CD14-positive monocyte (primary cell): Measurements from ENCODE around the gene PTER. TPM values are rescaled to one million over a fixed set of nuclear protein-coding genes. Genes with fewer than 3 reads are reported as not detected.

ENCODE experiments used
- DNase-seq, 3 donors: peaks; one replicate each; pipeline ENCODE4 v3.0.0-alpha.2; 2011 to 2022
- H2AFZ ChIP-seq: 2 replicates; pipeline ENCODE4 v1.6.0; 2012; ENCODE audit warnings: mild to moderate bottlenecking, low read depth, low read length, inconsistent platforms; ENCODE audit not compliant: insufficient read depth, poor library complexity, severe bottlenecking
- H3K27ac ChIP-seq, 2 donors: 1 replicate in 1 of 2; 2 replicates in 1 of 2; pipeline ENCODE4 v1.5.1; 2012 to 2013; ENCODE audit warnings: low read length in 2 of 2, control low read depth in 1 of 2, inconsistent platforms in 1 of 2, low read depth in 1 of 2, mild to moderate bottlenecking in 1 of 2
- H3K27me3 ChIP-seq, 2 donors: one replicate each; pipeline versions ENCODE4 v1.6.0 to v1.6.1; 2011 to 2013; ENCODE audit warnings: low read length in 2 of 2; ENCODE audit not compliant: control insufficient read depth in 2 of 2, insufficient read depth in 2 of 2
- H3K36me3 ChIP-seq, 2 donors: replicated peaks in 1 of 2; 1 replicate in 1 of 2; 2 replicates in 1 of 2; pipeline versions ENCODE4 v1.5.1 to v1.6.1; 2012 to 2013; ENCODE audit warnings: low read length in 2 of 2, control low read depth in 1 of 2, inconsistent platforms in 1 of 2, mild to moderate bottlenecking in 1 of 2; ENCODE audit not compliant: insufficient read depth in 2 of 2, control insufficient read depth in 1 of 2
- H3K4me1 ChIP-seq, 2 donors: 1 replicate in 1 of 2; 2 replicates in 1 of 2; pipeline versions ENCODE4 v1.5.1 to v1.6.1; 2012 to 2013; ENCODE audit warnings: low read length in 2 of 2, control low read depth in 1 of 2, inconsistent platforms in 1 of 2, mild to moderate bottlenecking in 1 of 2, moderate library complexity in 1 of 2; ENCODE audit not compliant: insufficient read depth in 2 of 2, control insufficient read depth in 1 of 2
- H3K4me2 ChIP-seq: replicated peaks from 2 replicates; pipeline ENCODE3; 2012; ENCODE audit warnings: low read length, moderate library complexity, mild to moderate bottlenecking; ENCODE audit not compliant: poor library complexity, severe bottlenecking; ENCODE audit errors: extremely low read depth
- H3K4me3 ChIP-seq, 3 experiments: fragments of 200-600 bp in 1 of 3; sonication (generic) in 1 of 3; replicated peaks in 1 of 3; 1 replicate in 2 of 3; 2 replicates in 1 of 3; pipeline ENCODE4 v1.5.1; 2011 to 2013; ENCODE audit warnings: low read length in 3 of 3, mild to moderate bottlenecking in 3 of 3, control low read depth in 2 of 3, low read depth in 2 of 3, inconsistent platforms in 1 of 3, moderate library complexity in 1 of 3
- H3K79me2 ChIP-seq: 2 replicates; pipeline ENCODE4 v1.6.0; 2012; ENCODE audit warnings: mild to moderate bottlenecking, control low read depth, inconsistent platforms, low read length, moderate library complexity; ENCODE audit not compliant: insufficient read depth
- H3K9ac ChIP-seq: 2 replicates; pipeline ENCODE4 v1.6.0; 2017; ENCODE audit warnings: low read length, mild to moderate bottlenecking; ENCODE audit not compliant: insufficient read depth, poor library complexity, severe bottlenecking
- H3K9me3 ChIP-seq, 2 donors: replicated peaks in 1 of 2; 1 replicate in 1 of 2; 2 replicates in 1 of 2; pipeline versions ENCODE4 v1.5.1 to v1.6.1; 2012 to 2013; ENCODE audit warnings: low read length in 2 of 2, control low read depth in 1 of 2; ENCODE audit not compliant: control insufficient read depth in 1 of 2, insufficient read depth in 1 of 2
- H4K20me1 ChIP-seq: 2 replicates; pipeline ENCODE4 v1.6.0; 2012; ENCODE audit warnings: mild to moderate bottlenecking, low read length, control low read depth, moderate library complexity; ENCODE audit not compliant: insufficient read depth
- H3K27ac Mint-ChIP-seq, 7 donors: one replicate each; pipeline ENCODE4 v1.8.0; 2020; ENCODE audit warnings: mild to moderate bottlenecking in 7 of 7, mixed read lengths in 7 of 7, moderate library complexity in 6 of 7, inconsistent platforms in 2 of 7
- H3K27me3 Mint-ChIP-seq, 3 donors: one replicate each; pipeline ENCODE4 v1.8.0; 2021 to 2022; ENCODE audit warnings: low read depth in 3 of 3, mild to moderate bottlenecking in 3 of 3, mixed read lengths in 3 of 3, moderate library complexity in 3 of 3, inconsistent platforms in 1 of 3
- H3K36me3 Mint-ChIP-seq, 2 donors: one replicate each; pipeline ENCODE4 v1.8.0; 2020; ENCODE audit warnings: mixed read lengths in 2 of 2, inconsistent platforms in 1 of 2, mild to moderate bottlenecking in 1 of 2
- H3K4me1 Mint-ChIP-seq: one replicate; pipeline ENCODE4 v1.8.0; 2020; ENCODE audit warnings: mild to moderate bottlenecking, mixed read lengths
- H3K4me3 Mint-ChIP-seq, 2 donors: one replicate each; pipeline ENCODE4 v1.8.0; 2020; ENCODE audit warnings: mild to moderate bottlenecking in 2 of 2, mixed read lengths in 2 of 2, moderate library complexity in 1 of 2
- H3K9me3 Mint-ChIP-seq, 7 donors: one replicate each; pipeline ENCODE4 v1.8.0; 2020 to 2022; ENCODE audit warnings: mixed read lengths in 7 of 7, mild to moderate bottlenecking in 6 of 7, moderate library complexity in 6 of 7, inconsistent platforms in 2 of 7
- CTCF ChIP-seq: fragments of 200-600 bp; IDR thresholded peaks from one replicate; pipeline ENCODE4 v1.8.0; 2022; ENCODE audit warnings: antibody characterized with exemption, mild to moderate bottlenecking
- WGBS: methylation state at CpG from one replicate; pipeline ENCODE4 v1.1.5; 2013; ENCODE audit warnings: missing lambda C conversion rate; ENCODE audit not compliant: insufficient coverage; 5-methylcytosine and 5-hydroxymethylcytosine counted together
- intact Hi-C, 2 donors: fragments of 100-400 bp; cut with micrococcal nuclease; formaldehyde crosslinking; loops; one replicate each; pipeline versions ENCODE4 v1.15.0 to v1.15.1; 2023
- polyA plus RNA-seq, 3 donors: library from polyadenylated mRNA; depleted of rRNA in 1 of 3; unstranded in 2 of 3; stranded (reverse) in 1 of 3; fragments of 300-500 nt in 2 of 3; fragments of >200 nt in 1 of 3; fragmentation: Illumina TruSeq in 2 of 3; gene quantifications; 1 replicate in 2 of 3; 2 replicates in 1 of 3; pipeline ENCODE4 v1.2.3, GENCODE V29; 2012 to 2021

PTER gene
- polyA plus RNA-seq, 3 donors, result 7.4 to 15.9 (median 8.9) TPM

DNA sequence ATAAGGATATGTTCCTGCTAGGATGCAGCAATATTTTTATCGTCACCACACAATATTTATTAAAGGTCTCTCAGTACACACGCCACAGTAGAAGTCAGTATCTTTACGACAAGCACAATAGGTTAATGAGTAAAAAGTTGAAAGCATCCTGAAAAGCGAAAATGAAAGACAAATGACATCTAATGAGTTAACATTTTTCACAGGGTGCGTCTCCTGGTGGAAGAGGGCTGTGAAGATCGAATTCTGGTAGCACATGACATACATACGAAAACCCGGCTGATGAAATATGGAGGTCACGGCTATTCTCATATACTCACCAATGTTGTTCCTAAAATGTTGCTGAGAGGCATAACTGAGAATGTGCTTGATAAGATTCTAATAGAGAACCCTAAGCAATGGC, 74.0 kb downstream of the PTER start:
- H3K9me3 Mint-ChIP-seq, result no peaks in the 10 kb centered on the region

DNA sequence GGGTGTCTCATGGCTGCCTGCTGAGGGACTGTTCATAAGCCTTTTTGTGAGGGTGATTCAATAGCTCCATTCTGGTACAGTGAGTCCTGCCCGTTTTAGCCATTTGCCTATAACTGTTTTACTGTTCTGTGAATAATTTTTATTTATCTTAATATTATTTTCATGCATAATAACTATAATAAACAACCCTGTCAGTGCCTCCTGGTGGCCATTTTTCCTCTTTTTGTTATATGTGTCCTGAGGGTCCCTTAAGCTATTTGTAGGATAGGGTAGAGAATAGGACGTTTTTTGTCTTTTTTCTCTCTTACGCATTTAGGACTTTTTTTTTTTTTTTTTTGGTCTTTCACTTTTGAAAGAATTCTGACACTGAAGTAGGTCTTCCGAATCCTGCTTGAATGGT, 82.0 kb downstream of the PTER start:
- intact Hi-C loops, result no loop called here
- no CpG with 5 or more reads among the region's 4 CpGs for WGBS
- Mint-ChIP-seq H3K9me3 (peaks cover 0 to 11% (median 5%) of the 10 kb centered on the region in 7 donors), H3K36me3 (peaks cover 21 to 25% of the 10 kb centered on the region in 2 donors), H3K4me3 (peak overlapping the region in 1 of 2 donors; percentile 83), H3K27me3 (peaks cover 37 to 49% (median 42%) of the 10 kb centered on the region in 3 donors), H3K4me1 (peaks cover 10% of the 10 kb centered on the region), H3K27ac (no peak overlapping the region)
- no peak overlapping the region for H3K4me3 ChIP-seq
- H3K9ac ChIP-seq, result no peak overlapping the region
- H2AFZ ChIP-seq, result no peak overlapping the region
- no peak for DNase-seq
- peaks cover 0 to 3% of the 10 kb centered on the region in 2 donors for H3K4me1 ChIP-seq
- peaks cover 32 to 47% of the 10 kb centered on the region in 2 donors for H3K27me3 ChIP-seq
- H3K79me2 ChIP-seq, result no peaks in the 10 kb centered on the region
- no peak overlapping the region for H3K27ac ChIP-seq
- no peak overlapping the region for H3K4me2 ChIP-seq
- H4K20me1 ChIP-seq, result no peaks in the 10 kb centered on the region
- H3K9me3 ChIP-seq, result peaks cover 0 to 15% of the 10 kb centered on the region in 2 donors
- peaks cover 0 to 2% of the 10 kb centered on the region in 2 donors for H3K36me3 ChIP-seq
- peak; percentile 27 for TF ChIP-seq CTCF

More for the DNA sequence above, 74.0 kb downstream of the PTER start:
- no peaks in the 10 kb centered on the region for H3K9me3 ChIP-seq
- H3K4me1 Mint-ChIP-seq, result no peaks in the 10 kb centered on the region
- H3K4me3 ChIP-seq, result no peak overlapping the region
- DNase-seq, result no peak
- intact Hi-C loops, result no loop called here
- no peak overlapping the region for H3K4me2 ChIP-seq
- H3K27me3 ChIP-seq, result no peaks in the 10 kb centered on the region
- H3K27ac ChIP-seq, result no peak overlapping the region
- no peaks in the 10 kb centered on the region for H3K4me1 ChIP-seq
- no peak overlapping the region for H3K27ac Mint-ChIP-seq
- no peak overlapping the region for H2AFZ ChIP-seq
- peaks cover 20 to 39% of the 10 kb centered on the region in 2 donors for H3K36me3 Mint-ChIP-seq
- no peak overlapping the region for H3K4me3 Mint-ChIP-seq
- no peaks in the 10 kb centered on the region for H3K27me3 Mint-ChIP-seq
- peaks cover 5 to 30% of the 10 kb centered on the region in 2 donors for H3K36me3 ChIP-seq
- no CpG with 5 or more reads among the region's 9 CpGs for WGBS
- H3K79me2 ChIP-seq, result no peaks in the 10 kb centered on the region
- H3K9ac ChIP-seq, result no peak overlapping the region
- H4K20me1 ChIP-seq, result no peaks in the 10 kb centered on the region
- no peak for TF ChIP-seq CTCF
